NCI-H226 (cell line): ENCODE results near the gene MOSPD3.
A peak's percentile ranks its signal among the peaks of the same experiment; 100 is the strongest.
"Not testable (repeated sequence)": the region's sequence is repeated elsewhere in the genome, so short reads cannot be mapped to it uniquely, and the experiment has no call there.

Experiments used
- DNase-seq: peaks from one replicate; pipeline ENCODE4 v3.0.0-alpha.2; 2015

MOSPD3 gene

DNA sequence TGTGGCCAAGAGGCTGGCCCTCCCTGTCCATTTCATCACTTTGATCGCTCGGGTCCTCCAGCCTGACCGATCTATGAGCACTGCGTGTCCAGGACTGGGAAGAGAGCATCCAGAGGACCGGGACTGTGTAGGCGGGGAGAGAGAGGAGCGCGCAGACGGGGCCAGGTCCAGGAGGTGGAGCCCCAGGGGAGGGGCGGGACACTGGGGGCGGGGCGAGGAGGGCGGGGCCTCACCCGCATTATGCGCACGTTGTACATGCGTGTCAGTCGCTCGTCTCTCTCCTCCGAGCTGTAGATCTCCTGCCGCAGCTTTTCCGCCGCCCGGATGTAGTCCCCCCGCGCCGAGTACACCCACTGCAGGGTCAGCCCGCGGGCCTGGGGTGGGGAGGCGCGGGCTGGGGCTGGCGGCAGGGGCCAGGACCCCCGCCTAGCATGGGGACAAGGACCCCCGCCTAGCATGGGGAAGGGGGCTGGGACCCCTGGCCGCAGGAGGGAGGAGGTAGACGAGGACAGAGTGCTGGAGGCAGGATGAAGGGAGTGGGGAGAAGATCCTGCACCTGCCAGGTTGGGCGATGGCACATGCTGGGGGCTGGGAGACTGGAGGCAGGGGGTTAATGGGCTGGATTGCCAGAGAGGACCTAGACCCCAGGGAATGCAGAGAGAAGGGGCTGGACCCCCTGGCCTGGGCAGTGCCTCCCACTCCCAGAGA lies 14.3 kb downstream of the MOSPD3 start:
- peak; percentile 75 for DNase-seq

DNA sequence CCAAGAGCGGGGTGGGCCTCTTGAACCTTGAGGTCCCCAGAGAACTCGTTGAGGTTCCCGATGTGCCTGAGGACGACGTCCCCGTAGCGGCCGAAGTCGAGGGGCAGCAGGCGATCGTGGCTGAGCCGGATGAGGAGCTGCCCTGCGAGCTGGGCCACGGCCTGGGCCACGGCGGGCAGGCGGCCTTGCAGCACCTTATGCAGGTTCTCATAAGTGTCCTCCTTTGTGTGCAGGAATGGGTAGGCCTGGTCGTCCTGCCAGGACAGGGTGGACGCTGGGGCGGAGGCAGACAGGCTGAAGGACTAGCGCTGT lies 14.9 kb downstream of the MOSPD3 start:
- DNase-seq: no peak

DNA sequence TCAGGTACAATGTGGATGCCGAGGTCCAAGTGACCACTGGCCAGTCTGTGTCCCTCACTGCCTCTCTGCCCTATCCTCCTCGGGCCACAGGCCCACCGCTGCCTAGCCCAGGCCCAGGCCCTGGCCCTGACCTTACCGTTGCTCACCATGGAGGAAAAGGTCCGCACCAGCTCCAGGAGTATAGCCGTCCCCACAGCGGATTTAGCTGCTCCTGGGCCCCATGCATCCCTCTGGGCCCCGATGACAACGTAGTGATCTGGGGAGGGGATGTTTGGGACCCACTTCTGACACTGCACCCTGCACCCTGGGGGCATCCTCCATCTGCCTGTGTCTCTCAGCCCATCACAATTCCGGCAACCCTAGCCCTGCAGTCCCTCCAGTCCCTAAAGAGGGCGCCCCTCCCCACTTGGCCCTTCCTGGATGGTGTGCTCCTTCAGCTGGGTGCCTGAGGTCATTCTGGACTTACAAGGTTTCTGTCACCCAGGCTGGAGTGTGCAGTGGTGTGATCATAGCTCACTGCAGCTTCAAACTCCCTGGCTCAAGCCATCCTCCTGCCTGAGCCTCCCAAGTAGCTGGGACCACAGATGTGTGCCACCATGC lies 16.9 kb downstream of the MOSPD3 start:
- no peak for DNase-seq

DNA sequence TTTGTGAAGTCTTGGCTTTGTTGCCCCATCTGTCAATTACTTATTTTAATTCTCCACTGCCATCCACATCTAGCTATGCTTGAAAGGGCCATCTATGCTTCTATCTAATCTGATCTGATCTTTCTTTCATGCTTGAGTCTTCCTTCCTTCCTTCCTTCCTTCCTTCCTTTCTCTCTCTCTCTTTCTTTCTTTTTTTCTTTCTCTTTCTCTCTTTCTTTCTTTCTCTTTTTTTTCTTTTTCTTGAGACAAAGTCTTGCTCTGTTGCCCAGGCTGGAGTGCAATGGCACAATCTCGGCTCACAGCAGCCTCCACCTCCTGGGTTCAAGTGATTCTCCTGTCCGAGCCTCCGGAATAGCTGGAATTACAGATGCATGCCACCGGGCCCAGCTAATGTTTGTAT lies 17.7 kb downstream of the MOSPD3 start:
- no peak for DNase-seq

DNA sequence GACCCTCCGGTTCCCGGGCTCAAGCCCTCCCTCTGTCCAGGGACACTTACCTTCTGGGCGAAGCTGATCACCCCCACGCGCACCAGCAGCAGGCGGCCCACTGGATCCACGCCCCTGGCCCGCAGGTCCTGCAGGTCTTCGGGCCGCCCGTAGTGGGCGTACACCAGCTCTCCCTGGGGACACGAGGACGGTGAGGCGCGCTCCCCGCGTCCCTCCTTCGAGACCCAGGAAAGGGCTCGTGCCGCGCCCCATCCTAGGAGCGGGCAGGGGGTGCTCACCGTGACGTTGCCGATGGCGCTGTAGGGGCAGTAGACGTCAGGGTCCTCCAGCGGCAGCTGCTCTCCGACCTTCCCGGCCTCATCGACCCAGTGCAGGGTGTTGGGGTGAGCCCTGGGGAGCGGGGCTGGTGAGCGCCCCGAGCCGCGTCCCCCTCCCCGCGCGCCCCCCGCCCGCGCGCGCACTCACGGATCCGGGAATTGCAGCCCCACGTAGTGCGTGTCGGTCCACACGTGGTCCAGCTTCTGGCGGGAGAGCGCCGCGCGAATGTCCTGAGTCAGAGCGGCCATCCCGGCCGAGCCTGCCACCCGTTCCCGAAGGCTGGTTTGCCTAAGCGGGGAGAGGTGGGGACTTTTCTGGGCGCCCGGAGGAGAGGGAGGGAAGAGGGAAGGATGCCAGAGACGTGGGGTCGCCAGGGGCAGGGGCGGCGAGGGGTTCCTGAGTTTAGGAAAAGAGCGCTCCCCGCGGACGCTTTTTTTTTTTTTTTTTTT lies 20.8 kb downstream of the MOSPD3 start:
- DNase-seq: no peak

DNA sequence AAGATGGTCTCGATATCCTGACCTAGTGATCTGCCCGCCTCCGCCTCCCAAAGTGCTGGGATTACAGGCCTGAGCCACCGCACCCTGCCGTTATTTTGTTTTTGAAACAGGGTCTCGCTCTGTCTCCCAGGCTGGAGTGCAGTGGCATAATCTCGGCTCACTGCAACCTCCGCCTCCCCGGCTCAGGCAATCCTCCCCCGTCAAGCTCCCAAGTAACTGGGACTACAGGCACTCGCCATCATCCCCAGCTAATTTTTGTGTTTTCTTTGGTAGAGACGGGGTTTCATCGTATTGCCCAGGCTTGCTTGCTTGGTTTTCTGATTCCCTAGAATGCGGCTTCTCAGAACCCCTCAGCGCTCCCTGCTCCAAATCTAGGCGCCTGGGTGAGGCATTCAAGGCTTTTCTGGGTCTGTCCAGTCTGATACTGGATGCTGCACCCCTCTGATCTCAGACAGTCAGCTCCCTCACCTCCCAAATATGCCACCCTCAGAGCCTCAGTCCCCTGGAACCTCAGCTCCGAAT lies 27.7 kb downstream of the MOSPD3 start:
- no peak for DNase-seq

DNA sequence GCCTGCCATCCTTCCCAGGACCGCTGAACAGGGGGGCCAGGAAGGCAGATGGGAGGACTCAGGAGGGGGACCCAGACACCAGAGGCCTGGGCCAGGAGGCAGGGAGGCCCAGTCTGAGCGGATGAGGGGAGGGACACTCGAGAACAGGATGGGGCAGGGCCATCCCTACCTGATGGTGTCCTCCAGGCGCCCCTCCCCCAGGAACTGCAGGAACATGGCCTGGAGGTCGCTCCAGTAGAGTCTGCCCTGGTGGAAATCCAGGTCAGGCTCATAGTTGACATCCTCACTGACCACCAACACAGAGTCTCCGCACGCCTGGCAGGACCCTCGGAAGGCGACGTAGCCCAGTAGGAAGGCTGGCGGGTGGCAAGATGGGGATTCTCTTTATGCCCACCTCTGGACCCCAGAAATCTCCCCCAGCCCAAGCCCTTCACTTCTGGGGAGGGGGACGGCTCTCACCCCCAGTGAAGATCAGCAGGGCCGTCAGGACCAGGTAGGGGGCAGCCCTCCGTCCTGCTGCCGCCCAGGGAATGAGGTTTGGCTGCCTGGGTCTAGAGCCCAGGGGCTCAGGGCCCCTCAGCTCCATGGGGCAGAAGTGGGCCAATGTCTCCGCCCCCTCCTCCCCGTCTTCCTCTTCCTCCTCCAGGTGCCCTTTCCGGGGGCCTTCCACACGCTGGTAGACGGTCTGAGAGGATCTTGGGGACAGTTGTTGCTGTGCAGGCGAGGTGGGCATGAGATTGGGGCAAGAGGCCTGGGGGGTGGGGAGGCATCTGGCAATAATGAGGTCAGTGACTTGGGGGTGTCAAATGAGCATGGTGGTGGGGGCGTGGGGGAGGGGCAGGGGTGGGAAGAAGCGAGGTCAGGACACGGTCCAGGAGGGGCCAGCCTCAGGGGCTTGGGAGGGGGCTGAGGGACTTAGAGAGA lies 28.4 kb downstream of the MOSPD3 start:
- no peak for DNase-seq

DNA sequence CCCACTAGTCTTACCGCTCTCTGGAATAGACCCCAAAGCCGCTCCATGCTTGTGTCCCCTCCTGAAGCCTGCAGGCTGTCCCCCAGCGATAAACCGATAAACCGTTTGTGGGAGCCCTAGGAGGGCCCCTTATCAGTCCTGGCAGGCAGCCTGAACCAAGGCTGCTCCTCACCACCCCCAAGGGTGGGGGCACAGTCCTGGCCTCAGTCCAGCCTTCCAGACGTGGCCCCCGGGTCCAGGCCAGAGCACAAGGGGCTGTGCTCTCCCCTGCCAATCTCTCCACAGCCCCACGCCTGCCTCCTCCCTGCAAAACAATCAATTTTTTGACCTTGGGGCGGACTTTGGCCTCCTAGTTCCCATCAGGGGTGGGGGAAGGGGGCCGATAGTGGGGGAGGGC lies 29.1 kb downstream of the MOSPD3 start, which contains the start of gene TFR2:
Gene TFR2, minus strand, starts transcription at position 90 of the 397 bp plus-strand sequence. Its CDS starts 43 bp downstream, at position 47.
- no peak for DNase-seq

DNA sequence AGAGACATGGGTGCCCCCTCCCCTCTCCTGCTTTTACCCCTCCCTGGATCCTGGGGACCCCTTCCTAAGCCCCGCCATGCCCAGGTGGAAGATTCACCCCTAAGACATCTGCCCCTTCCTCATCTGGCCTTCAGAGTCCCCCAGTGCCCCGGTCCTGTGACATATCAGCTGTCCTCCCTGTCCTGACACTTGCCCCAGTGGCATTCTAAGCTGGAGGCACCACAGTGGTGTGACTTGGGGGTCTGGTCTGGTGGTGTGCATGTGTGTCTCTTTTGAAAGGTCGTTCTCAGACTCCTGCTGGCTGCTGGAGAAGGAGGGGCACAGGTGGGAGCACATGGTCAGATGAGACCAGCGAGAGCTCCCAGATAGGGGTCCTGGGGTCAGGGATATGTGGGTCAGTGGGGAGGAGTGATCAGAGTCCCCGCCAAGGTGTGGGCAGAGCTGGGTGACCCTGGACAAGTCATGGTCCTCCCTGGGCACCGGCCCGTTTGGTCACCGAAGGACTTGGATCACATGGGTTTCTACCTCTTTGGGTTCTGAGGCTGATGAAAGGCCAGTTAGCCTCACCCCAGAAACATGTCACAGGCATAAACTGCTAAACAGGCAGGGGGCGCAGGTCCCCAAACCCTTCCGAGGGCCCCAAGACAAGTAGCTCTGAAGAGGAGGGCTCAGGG lies 29.7 kb downstream of the MOSPD3 start:
- no peak for DNase-seq

DNA sequence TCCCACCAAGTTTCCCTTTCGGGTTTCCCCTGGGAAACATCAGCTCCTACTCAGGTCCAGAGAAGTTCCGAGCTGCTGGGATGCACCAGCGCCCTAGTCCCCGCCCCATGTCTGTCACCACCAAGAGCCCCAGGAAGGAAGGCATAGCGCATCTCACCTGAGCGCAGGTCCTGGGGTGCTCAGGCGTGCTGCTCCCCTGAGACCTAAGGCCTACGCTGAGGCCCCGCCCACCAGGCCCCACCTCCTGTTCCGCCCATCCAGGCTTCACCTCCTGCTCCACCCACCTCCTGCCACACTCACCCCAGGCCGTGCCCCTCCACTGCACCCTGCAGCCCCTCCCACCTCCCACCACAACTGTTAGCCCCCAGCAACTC lies 30.2 kb downstream of the MOSPD3 start:
- no peak for DNase-seq

DNA sequence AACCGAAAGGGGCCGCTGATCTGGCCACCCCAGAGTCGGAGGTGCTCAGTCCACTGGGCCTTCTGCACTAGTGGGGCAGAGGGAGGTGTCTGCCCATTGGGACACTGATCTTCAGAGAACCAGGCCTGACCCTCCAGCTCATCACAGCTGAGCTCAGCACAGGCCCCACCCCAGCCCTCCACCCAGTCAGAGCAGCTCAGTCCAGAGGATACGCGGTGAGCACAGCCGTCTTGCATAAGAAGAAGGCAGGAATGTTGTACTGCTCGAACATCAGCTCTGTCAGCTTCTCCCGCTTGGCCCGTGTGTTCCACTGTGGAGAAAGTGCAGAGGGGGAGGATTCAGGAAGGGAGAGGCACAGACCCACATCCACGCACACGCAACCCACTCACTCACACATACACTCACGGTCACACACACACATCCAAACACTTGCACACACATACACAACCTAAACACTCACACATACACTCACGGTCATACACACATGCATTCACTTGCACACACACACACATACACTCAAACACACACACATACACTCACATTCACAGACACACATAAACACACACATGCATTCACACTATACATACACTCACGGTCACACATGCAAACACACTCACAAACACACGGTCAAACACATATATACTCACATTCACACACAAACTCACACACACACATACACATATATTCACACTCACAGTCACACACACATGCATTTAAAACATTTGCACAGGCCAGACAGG lies 37.7 kb downstream of the MOSPD3 start:
- no peak for DNase-seq

DNA sequence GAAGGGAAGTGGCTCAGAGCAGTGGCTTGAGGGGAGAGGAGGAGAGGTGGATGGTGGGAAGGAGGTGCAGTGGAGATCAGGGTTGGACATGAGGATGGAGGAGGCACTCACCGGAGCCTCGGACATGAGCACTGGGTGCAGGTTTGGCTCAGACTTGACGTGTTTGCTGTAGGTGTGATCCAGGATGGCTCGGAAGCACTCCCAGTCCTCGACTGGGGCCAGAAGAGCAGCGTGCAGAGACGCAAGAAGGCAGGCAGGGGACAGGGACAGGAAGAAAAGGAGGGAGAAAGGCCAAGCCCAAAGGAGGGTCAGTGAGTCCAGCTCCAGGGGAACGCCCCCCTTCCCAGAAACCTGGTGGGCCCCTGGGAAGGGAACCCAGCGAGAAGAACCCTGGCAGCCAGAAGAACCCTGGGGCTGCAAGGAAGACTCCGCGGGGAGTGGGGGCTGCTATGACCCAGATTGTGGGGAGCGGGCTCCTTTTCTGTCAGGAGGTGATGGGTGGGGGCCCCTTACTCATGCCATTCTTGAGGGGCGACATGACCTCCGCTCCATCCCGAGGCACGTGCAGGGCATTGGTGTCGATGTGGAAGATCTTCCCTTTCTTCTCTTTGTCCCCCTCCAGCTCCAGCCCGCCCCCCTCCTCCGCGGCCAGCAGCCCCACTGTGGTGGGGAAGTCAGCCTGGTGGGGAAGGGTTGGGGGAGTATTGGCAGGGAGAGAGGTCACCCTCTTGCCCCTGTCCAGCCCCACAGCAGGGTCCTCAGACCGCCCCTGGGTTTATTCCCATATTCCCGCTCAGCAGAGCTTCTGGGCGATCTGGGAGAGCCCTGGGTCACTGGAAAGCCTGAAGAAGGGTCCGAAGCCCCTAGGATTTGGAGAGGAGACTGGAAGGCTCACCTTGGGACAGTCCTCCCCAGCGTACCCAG lies 42.8 kb downstream of the MOSPD3 start:
- no peak for DNase-seq

DNA sequence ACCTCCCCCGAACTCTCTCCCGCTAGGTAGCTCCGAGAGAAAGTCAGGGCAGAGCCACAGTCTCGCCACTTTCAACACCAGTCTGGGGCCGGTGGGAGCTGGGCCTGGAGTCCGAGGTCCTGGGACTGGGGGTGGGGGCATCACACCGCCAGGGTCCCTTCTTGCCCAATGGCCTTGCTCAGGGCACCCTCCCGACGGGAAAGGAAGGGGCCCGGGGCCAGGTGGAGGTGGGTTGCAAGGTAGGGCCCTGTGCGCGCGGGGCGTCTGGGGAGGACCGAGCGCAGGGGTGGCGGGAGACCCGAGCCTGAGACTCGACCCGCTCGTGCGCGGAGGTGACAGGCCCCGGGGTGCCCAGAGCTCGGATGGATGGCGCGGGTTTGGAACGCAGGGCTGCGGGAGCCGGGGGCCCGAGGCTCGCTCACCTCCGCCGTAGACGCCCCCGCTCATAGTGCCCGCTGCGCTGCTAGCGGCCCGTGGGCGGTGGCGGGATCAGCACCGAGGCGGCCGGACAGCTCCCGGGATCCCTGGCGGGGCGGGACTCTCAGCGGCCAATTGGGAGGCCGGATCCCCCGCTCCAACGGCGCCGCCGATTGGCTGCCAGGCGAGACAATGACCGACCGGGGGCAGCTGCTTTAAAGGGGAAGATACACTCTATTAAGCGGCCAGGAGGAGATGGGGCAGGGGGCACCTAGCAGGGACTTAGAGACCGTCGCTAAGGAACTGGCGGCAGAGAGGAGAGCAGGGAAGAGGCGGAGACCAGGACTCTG lies 43.8 kb downstream of the MOSPD3 start, which contains the start of gene ACTL6B:
Gene ACTL6B, minus strand, starts transcription at position 541 of the 767 bp plus-strand sequence. Its CDS starts 94 bp downstream, at position 447.
- DNase-seq: peak; percentile 26

DNA sequence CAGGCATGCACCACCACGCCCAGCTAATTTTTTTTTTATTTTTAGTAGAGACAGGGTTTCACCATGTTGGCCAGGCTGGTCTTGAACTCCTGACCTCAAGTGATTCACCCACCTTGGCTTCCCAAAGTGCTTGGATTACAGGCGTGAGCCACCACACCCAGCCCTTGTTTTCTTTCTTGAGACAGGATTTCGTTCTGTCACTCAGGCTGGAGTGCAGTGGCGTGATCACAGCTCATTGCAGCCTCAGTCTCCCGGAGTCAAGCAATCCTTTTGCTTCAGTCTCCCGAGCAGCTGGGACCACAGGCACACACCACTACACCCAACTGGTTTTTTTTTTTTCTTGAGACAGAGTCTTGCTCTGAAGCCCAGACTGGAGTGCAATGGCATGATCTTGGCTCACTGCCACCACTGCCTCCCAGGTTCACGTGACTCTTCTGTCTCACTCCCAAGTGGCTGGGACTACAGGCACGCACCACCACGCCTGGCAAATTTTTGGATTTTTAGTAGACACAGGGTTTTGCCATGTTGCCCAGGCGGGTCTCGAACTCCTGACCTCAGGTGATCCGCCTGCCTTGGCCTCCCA lies 49.9 kb downstream of the MOSPD3 start:
- DNase-seq: not testable (repeated sequence)
